MCF 10A (cell line): ENCODE results near the gene KAT6B. TPM values are rescaled to one million over a fixed set of nuclear protein-coding genes. Genes with fewer than 3 reads are reported as not detected.
A peak's percentile ranks its signal among the peaks of the same experiment; 100 is the strongest.

Experiments used
- BruUV-seq: library from RNA; stranded (reverse); fragments of 400-500 nt; replicated peaks from 2 replicates; lab custom pipeline; 2021; lab: Mats Ljungman, UMichigan
- CTCF ChIA-PET: fragments of 300-600 bp; sonication (Branson Sonifier 250); formaldehyde crosslinking; extraction: SDS; loops from one replicate; lab custom pipeline; 2021; ENCODE audit warnings: antibody characterized with exemption, inconsistent platforms; lab: Yijun Ruan, JAX
- POLR2A ChIA-PET: fragments of 300-600, 350-650 bp; sonication (Branson Sonifier 250); formaldehyde crosslinking; extraction: SDS; loops from one replicate; lab custom pipeline; 2020; ENCODE audit warnings: antibody characterized with exemption, inconsistent platforms; lab: Yijun Ruan, JAX
- DNase-seq: peaks from one replicate; pipeline ENCODE4 v3.0.0-alpha.2; 2018; ENCODE audit not compliant: unreplicated experiment
- H3K27ac Mint-ChIP-seq: one replicate; pipeline ENCODE4 v1.8.0; 2022; ENCODE audit warnings: mild to moderate bottlenecking, low read depth, mixed read lengths; ENCODE audit not compliant: unreplicated experiment
- H3K27me3 Mint-ChIP-seq: one replicate; pipeline ENCODE4 v1.8.0; 2022; ENCODE audit warnings: mixed read lengths; ENCODE audit not compliant: insufficient read depth, unreplicated experiment
- H3K36me3 Mint-ChIP-seq: one replicate; pipeline ENCODE4 v1.8.0; 2022; ENCODE audit warnings: mild to moderate bottlenecking, moderate library complexity, mixed read lengths; ENCODE audit not compliant: insufficient read depth, unreplicated experiment
- H3K4me1 Mint-ChIP-seq: one replicate; pipeline ENCODE4 v1.8.0; 2022; ENCODE audit warnings: mixed read lengths; ENCODE audit not compliant: insufficient read depth, unreplicated experiment
- H3K4me3 Mint-ChIP-seq: one replicate; pipeline ENCODE4 v1.8.0; 2022; ENCODE audit warnings: mild to moderate bottlenecking, moderate library complexity, mixed read lengths; ENCODE audit not compliant: unreplicated experiment
- H3K9me3 Mint-ChIP-seq: one replicate; pipeline ENCODE4 v1.8.0; 2022; ENCODE audit warnings: mixed read lengths; ENCODE audit not compliant: unreplicated experiment
- intact Hi-C: fragments of 100-400 bp; cut with micrococcal nuclease; formaldehyde crosslinking; loops from 2 replicates; pipeline ENCODE4 v1.14.1; 2022
- total RNA-seq: library from RNA; stranded (reverse); gene quantifications from 2 replicates; pipeline ENCODE4 v1.2.3, GENCODE V29; 2022
- TF ChIP-seq, protein P1 (sequence below): fragments of 200-600 bp; IDR thresholded peaks from one replicate; pipeline ENCODE4 v1.8.0; 2022; ENCODE audit warnings: antibody characterized with exemption, mild to moderate bottlenecking; ENCODE audit not compliant: unreplicated experiment

Gene KAT6B
- total RNA-seq, 1 experiment from 2014 or later: 18.3 TPM

- Mint-ChIP-seq H3K27ac (no peak overlapping the region), H3K36me3 (peaks cover 34% of the 10 kb centered on the region), H3K4me1 (no peaks in the 10 kb centered on the region), H3K4me3 (no peak overlapping the region), H3K9me3 (no peaks in the 10 kb centered on the region), H3K27me3 (no peaks in the 10 kb centered on the region)
- ChIA-PET CTCF (interaction anchor here (0.6 kb wide), 1 partner anchor 17 kb away, joined by 4 read pairs; no protein-coding TSS in a partner anchor), POLR2A (interaction anchor here (0.8 kb wide), 1 partner anchor 54 kb away, joined by 3 read pairs; no protein-coding TSS in a partner anchor)
- TF ChIP-seq, protein P1, sequence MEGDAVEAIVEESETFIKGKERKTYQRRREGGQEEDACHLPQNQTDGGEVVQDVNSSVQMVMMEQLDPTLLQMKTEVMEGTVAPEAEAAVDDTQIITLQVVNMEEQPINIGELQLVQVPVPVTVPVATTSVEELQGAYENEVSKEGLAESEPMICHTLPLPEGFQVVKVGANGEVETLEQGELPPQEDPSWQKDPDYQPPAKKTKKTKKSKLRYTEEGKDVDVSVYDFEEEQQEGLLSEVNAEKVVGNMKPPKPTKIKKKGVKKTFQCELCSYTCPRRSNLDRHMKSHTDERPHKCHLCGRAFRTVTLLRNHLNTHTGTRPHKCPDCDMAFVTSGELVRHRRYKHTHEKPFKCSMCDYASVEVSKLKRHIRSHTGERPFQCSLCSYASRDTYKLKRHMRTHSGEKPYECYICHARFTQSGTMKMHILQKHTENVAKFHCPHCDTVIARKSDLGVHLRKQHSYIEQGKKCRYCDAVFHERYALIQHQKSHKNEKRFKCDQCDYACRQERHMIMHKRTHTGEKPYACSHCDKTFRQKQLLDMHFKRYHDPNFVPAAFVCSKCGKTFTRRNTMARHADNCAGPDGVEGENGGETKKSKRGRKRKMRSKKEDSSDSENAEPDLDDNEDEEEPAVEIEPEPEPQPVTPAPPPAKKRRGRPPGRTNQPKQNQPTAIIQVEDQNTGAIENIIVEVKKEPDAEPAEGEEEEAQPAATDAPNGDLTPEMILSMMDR: no peak
- DNase-seq: no peak
- no TSS peak for BruUV-seq
- intact Hi-C loops: no loop called here
Measured at GRCh38 chr10:74977913-74978847, 151.8 kb downstream of the KAT6B start.

GRCh38 chr10:74981831-74982633 is 155.6 kb downstream of the KAT6B start:
- H3K4me3 Mint-ChIP-seq: no peak overlapping the region
- DNase-seq: no peak
- H3K9me3 Mint-ChIP-seq: no peaks in the 10 kb centered on the region
- TF ChIP-seq, protein P1: no peak
- H3K4me1 Mint-ChIP-seq: no peaks in the 10 kb centered on the region
- intact Hi-C loops: no loop called here
- peaks cover 39% of the 10 kb centered on the region for H3K36me3 Mint-ChIP-seq
- no peaks in the 10 kb centered on the region for H3K27me3 Mint-ChIP-seq
- BruUV-seq: no TSS peak
- H3K27ac Mint-ChIP-seq: no peak overlapping the region
- ChIA-PET POLR2A (no interaction called here), CTCF (interaction anchor here (1.4 kb wide), 1 partner anchor 286 kb away, joined by 3 read pairs; no protein-coding TSS in a partner anchor)

DNA sequence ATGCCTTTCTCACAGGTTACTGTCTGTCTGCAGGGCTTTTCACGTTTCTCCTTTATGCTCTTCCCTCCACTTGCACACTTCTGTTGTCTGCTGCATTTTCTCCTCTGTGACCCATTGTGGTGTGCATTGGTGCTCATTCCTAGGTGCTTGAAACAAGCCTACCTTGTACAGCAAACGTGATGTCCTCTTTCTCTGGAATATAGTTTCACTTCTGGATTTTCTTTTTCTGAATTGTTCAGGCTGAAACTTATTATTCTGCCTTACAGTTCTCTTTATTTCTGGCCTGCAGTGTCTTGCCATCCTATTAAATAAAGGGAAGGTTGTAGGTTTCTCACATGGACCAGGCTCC is 156.2 kb downstream of the KAT6B start:
- intact Hi-C loops: no loop called here
- Mint-ChIP-seq H3K4me1 (no peaks in the 10 kb centered on the region), H3K4me3 (no peak overlapping the region), H3K9me3 (no peaks in the 10 kb centered on the region), H3K36me3 (peaks cover 34% of the 10 kb centered on the region), H3K27me3 (no peaks in the 10 kb centered on the region), H3K27ac (no peak overlapping the region)
- no TSS peak for BruUV-seq
- DNase-seq: no peak
- POLR2A ChIA-PET: no interaction called here
- TF ChIP-seq, protein P1: no peak
- CTCF ChIA-PET: interaction anchor here (1.4 kb wide), 1 partner anchor 286 kb away, joined by 3 read pairs; no protein-coding TSS in a partner anchor

DNA sequence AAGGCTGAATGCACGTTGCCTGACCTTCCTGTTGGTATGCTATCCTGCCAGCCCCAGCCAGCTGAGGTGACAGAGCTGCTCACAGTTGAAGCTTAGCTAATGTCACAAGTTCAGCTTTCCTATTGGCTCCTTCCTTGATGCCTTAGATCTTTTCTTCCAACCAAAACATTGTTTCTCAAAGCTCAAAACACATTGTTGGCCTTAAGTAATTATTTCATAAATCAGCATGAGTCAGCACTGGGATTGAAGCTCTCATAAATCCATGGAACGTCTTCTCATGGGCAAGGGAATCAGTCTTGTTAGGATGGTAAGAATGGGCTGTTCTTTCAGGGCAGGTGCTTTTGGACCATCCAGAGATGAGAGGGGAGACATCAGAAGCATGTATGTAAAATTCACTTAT is 157.0 kb downstream of the KAT6B start:
- DNase-seq: peak; percentile 10
- ChIA-PET POLR2A (no interaction called here), CTCF (interaction anchor here (0.6 to 1.4 kb wide), 2 partner anchors 287 to 718 kb away, joined by 3 read pairs; no protein-coding TSS in a partner anchor)
- TF ChIP-seq, protein P1: no peak
- Mint-ChIP-seq H3K27ac (no peak overlapping the region), H3K27me3 (no peaks in the 10 kb centered on the region), H3K9me3 (no peaks in the 10 kb centered on the region), H3K4me1 (no peaks in the 10 kb centered on the region), H3K36me3 (peaks cover 34% of the 10 kb centered on the region), H3K4me3 (no peak overlapping the region)
- intact Hi-C loops: no loop called here
- BruUV-seq: no TSS peak
